ENCODE measurements around the gene CCDC69. TPM values are rescaled to one million over a fixed set of nuclear protein-coding genes. Genes with fewer than 3 reads are reported as not detected.

Gene CCDC69
- total and polyA plus RNA-seq, 3 donors from 2014 or later = 37.6 to 65.3 (median 40.8) TPM

GRCh38 chr5:151162776-151163175 lies 61.1 kb downstream of the CCDC69 start:
- Histone ChIP-seq H3K36me3 (ENCODE audit: low read depth, missing control alignments) (no peaks in the 10 kb centered on the region), H3K4me1 (peaks cover 45% of the 10 kb centered on the region), H3K9me3 (no peaks in the 10 kb centered on the region), H3K4me3 (no peak overlapping the region), H3K27ac (peak overlapping the region; percentile 32 to 47), H3K27me3 (no peaks in the 10 kb centered on the region)
- intact Hi-C loops (cut with DNase I; ENCODE audit: low total_unique reads) = no loop called here
- TF ChIP-seq CTCF (IDR thresholded peaks at IDR 0.05) (no peak), POLR2A (IDR thresholded peaks at IDR 0.05) (no peak)
- DNase-seq = peak; percentile 64
- WGBS, 2 donors = 25 to 50% methylated on average over 1 of the region's 1 CpG

- TF ChIP-seq POLR2A (IDR thresholded peaks at IDR 0.05) (no peak), CTCF (IDR thresholded peaks at IDR 0.05) (no peak)
- H3K27ac ChIP-seq = no peak overlapping the region
- no peaks in the 10 kb centered on the region for H3K27me3 ChIP-seq
- H3K9me3 ChIP-seq = no peaks in the 10 kb centered on the region
- peaks cover 41% of the 10 kb centered on the region for H3K4me1 ChIP-seq
- H3K4me3 ChIP-seq = no peak overlapping the region
- no peaks in the 10 kb centered on the region for H3K36me3 ChIP-seq (ENCODE audit: low read depth, missing control alignments)
- DNase-seq = no peak
- intact Hi-C loops (cut with DNase I; ENCODE audit: low total_unique reads) = no loop called here
- WGBS, 2 donors = 95% methylated on average over 9 of the region's 9 CpGs
These were observed 64.1 kb downstream of the CCDC69 start for GRCh38 chr5:151159649-151160373.

- intact Hi-C loops (cut with DNase I; ENCODE audit: low total_unique reads) = no loop called here
- TF ChIP-seq POLR2A (IDR thresholded peaks at IDR 0.05) (no peak), CTCF (IDR thresholded peaks at IDR 0.05) (no peak)
- Histone ChIP-seq H3K9me3 (no peaks in the 10 kb centered on the region), H3K27ac (peak overlapping the region in 1 of 2 donors; percentile 92), H3K27me3 (no peaks in the 10 kb centered on the region), H3K36me3 (ENCODE audit: low read depth, missing control alignments) (no peaks in the 10 kb centered on the region), H3K4me3 (peak overlapping the region; percentile 83 to 91), H3K4me1 (peaks cover 35% of the 10 kb centered on the region)
- WGBS, 2 donors = 4 to 7% methylated on average over 6 of the region's 6 CpGs
- DNase-seq = peak; percentile 56
These were observed 65.6 kb downstream of the CCDC69 start for GRCh38 chr5:151158287-151158661.

- H3K4me1 ChIP-seq = peaks cover 29% of the 10 kb centered on the region
- no peaks in the 10 kb centered on the region for H3K27me3 ChIP-seq
- peak within 1 kb of the TSS; percentile 83 to 91 for H3K4me3 ChIP-seq
- WGBS, 2 donors = 0 to 1% methylated on average over 10 to 49 of the region's 60 CpGs
- intact Hi-C loops (cut with DNase I; ENCODE audit: low total_unique reads) = no loop called here
- H3K9me3 ChIP-seq = no peaks in the 10 kb centered on the region
- no peaks in the 10 kb centered on the region for H3K36me3 ChIP-seq (ENCODE audit: low read depth, missing control alignments)
- DNase-seq = peak; percentile 92
- TF ChIP-seq POLR2A (IDR thresholded peaks at IDR 0.05) (no peak), CTCF (IDR thresholded peaks at IDR 0.05) (no peak)
- peak within 1 kb of the TSS; percentile 92 for H3K27ac ChIP-seq
These were observed 66.2 kb downstream of the CCDC69 start, which contains the start of gene ANXA6 for GRCh38 chr5:151157426-151158286. Gene ANXA6 (minus strand): TSS chr5:151157779. CDS start chr5:151147901, 9,878 bp downstream.
